Measurements from ENCODE around the gene CNTNAP3.
"Not testable (repeated sequence)": the region's sequence is repeated elsewhere in the genome, so short reads cannot be mapped to it uniquely, and the experiment has no call there.

- not testable (repeated sequence) for TF ChIP-seq POLR2A, CTCF (IDR thresholded peaks at IDR 0.05)
These were observed 205.4 kb downstream of the CNTNAP3 start for GRCh38 chr9:39082574-39082973.
